ENCODE results near the gene CSRP1.
"Not testable (repeated sequence)": the region's sequence is repeated elsewhere in the genome, so short reads cannot be mapped to it uniquely, and the experiment has no call there.

The CSRP1 gene

GRCh38 chr1:201478666-201479065, 28.3 kb downstream of the CSRP1 start:
- not testable (repeated sequence) for DNase-seq (ENCODE audit: low read depth in 2 of 3, low spot score in 1 of 3)

DNA sequence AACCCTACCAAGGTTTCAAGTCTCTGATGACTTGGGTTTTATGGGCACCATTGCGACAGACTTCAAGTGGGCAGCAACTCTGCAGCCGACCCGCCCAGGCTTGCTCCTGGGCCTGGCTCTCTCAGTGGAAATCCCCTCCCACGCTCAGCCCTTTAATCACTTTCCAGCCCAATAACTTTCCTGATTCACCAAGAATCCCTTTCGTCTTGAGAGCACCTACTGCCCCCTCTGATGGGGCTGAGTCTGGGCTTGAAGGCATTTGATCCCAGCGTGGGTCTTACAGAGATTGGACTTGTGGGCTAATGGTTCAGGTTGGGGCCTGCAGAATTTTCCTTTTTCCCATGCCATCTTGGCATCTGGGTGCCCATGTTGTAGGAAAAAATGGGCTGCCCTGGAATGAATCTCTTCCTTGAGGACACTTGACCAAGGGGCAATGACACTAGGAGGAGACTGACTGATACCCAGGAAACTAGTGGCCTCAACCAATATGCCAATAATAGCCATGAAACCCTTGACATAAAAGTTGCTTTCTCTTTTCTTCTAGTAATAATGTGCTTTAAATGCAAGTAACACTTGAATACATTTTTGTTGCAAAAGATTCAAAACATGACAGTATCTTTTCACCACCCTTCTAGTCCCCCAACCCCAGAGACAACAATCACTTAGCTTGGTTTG, 30.1 kb downstream of the CSRP1 start:
- no peak for DNase-seq (ENCODE audit: low read depth in 2 of 3, low spot score in 1 of 3)

GRCh38 chr1:201475915-201476669, 30.8 kb downstream of the CSRP1 start:
- DNase-seq (ENCODE audit: low read depth in 2 of 3, low spot score in 1 of 3): no peak

- no peak for DNase-seq (ENCODE audit: low read depth in 2 of 3, low spot score in 1 of 3)
Measured at GRCh38 chr1:201475130-201475529, 31.8 kb downstream of the CSRP1 start.

GRCh38 chr1:201473296-201473695, 33.6 kb downstream of the CSRP1 start:
- no peak for DNase-seq (ENCODE audit: low read depth in 2 of 3, low spot score in 1 of 3)

GRCh38 chr1:201472321-201472720, 34.6 kb downstream of the CSRP1 start:
- not testable (repeated sequence) for DNase-seq (ENCODE audit: low read depth in 2 of 3, low spot score in 1 of 3)

GRCh38 chr1:201471772-201472171, 35.2 kb downstream of the CSRP1 start:
- no peak for DNase-seq (ENCODE audit: low read depth in 2 of 3, low spot score in 1 of 3)

GRCh38 chr1:201470581-201470980, 36.3 kb downstream of the CSRP1 start:
- DNase-seq (ENCODE audit: low read depth in 2 of 3, low spot score in 1 of 3): no peak

DNA sequence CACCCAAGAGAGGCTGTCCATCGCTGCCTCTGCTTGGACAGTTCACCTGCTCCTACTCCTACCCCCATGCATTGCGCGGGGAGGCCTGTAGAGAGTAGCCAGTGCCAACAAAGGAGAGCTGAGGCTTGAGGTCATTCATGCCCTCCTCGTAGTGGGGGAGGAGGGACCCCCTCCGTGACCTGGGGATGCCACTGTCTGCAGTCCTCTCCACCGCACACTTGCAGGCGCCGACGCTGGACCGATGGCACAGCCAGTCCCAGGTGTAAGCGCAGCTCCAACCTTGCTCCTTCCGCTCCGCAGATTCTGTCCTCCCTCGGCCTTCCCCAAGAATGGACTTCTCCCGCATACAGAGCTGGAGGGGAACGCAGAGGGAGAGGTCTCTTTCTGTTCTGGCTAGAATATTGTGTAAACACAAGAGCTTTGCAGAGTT, 37.3 kb downstream of the CSRP1 start:
- DNase-seq (ENCODE audit: low read depth in 2 of 3, low spot score in 1 of 3): no peak

DNA sequence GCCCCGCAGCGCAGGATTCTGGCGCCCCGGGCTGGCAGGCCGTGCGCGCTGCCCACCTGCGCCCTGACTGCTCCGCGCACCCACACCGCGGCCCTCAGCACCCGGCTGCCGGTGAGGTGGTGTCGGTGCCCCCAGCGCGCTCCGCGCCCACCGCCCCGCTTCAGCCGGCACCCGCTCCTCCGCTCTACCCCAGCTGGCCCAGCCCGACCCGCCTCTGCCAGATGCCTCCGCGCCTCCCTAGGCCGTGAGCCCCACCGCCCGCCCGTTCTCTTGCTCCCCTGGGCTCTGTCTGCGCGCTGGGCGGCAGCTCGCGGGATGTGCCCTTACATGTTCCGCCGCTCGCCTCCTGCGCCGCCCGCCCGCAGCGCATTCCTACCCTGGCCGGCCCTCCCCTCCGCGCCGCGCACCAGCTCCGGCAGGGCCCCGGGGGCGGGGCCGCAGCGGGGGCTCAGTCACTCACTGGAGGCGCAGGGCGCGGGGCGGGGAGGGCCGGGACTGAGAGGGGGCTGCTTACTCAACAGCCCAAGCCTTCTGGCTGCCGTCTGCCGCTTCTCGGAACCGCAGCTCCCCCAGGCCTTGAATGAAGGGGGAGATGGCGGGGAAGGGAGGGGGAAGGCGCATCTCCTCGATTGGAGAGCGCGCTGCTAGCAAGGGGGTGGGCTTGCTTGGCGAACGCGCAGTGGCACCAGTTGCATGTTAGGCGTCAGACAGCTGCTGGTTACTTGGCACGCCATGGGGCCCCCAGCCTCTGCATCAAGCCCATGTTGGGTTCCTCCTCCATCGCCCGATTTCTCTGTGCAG, 37.9 kb downstream of the CSRP1 start, which contains the start of gene PHLDA3:
PHLDA3 (minus strand) TSS at position 345 of the 801 bp plus-strand sequence. CDS start 402 bp downstream, outside the sequence.
- DNase-seq (ENCODE audit: low read depth in 2 of 3, low spot score in 1 of 3): peak in 1 of 3 donors; percentile 34

DNA sequence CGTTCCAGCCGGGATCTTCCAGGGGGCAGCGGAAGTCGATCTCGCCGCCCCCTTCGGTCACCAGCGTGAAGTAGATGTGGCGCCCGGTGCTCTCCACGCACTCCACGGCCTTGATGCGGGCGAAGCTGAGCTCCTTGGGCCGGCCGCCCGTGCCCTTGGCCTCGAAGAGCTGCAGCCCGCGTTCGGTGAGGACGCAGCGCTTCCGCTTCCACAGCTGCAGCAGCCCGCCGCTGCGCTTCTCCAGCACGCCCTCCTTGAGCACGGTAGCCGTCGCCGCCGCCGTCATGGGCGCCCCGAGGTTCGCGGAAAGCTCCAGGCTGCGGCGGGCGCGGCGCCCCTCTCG, 38.5 kb downstream of the CSRP1 start:
- no peak for DNase-seq (ENCODE audit: low read depth in 2 of 3, low spot score in 1 of 3)

- DNase-seq (ENCODE audit: low read depth in 2 of 3, low spot score in 1 of 3): no peak
Measured at GRCh38 chr1:201466492-201466891, 40.4 kb downstream of the CSRP1 start.

DNA sequence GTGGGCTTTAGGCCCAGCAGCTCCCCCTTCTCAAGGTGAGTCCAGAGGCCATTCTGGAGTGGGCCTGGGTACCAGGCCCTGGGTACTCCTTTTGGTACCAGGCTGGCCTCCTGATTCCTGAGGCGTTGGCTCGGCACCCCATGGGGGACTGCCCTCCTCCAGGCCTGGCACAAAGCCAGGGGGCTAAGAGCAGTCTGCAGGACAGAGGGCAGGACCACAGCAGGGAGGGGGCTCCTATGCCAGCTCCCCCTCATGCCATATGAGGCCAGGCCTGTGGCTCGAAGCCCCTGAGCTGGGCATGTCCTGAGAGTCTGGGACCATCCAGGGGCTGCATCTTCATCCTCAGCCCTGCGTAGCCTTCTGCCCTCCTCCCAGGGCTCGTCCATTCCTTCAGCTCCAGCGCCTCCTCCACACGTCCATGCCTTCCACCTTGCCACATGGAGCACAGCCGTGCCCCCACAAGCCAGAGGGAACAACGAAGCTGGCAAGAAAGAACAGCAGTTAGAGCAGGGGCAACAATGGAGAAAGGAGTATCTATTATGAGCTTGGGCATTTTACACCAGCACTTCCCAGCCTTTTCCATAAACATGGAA, 41.1 kb downstream of the CSRP1 start:
- DNase-seq (ENCODE audit: low read depth in 2 of 3, low spot score in 1 of 3): no peak

DNA sequence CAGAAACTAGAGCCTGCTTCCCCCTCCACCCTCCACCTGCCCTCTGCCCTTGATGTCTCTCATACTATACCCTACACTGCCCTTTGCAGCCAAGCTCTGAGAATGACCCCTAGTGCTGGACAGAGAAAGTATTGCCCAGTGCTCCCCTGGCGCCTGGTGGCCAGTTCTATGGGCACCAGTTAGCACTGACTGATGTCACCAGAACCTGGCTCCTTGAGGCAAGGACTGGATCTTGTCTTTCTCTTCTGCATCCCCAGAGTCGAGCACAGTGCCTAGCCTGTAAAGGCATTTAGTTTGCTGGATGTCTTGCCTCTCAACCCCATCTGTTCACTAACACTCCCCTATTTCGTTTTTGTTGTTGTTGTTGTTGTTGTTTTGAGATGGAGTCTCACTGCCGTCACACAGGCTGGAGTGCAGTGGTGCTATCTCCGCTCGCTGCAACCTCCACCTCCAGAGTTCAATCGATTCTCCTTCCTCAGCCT, 43.8 kb downstream of the CSRP1 start:
- no peak for DNase-seq (ENCODE audit: low read depth in 2 of 3, low spot score in 1 of 3)

- no peak for DNase-seq (ENCODE audit: low read depth in 2 of 3, low spot score in 1 of 3)
Measured at GRCh38 chr1:201461645-201462441, 45.1 kb downstream of the CSRP1 start.

GRCh38 chr1:201460814-201461644, 45.9 kb downstream of the CSRP1 start:
- DNase-seq (ENCODE audit: low read depth in 2 of 3, low spot score in 1 of 3): no peak

- no peak for DNase-seq (ENCODE audit: low read depth in 2 of 3, low spot score in 1 of 3)
Measured at GRCh38 chr1:201459775-201460174, 47.1 kb downstream of the CSRP1 start.

DNA sequence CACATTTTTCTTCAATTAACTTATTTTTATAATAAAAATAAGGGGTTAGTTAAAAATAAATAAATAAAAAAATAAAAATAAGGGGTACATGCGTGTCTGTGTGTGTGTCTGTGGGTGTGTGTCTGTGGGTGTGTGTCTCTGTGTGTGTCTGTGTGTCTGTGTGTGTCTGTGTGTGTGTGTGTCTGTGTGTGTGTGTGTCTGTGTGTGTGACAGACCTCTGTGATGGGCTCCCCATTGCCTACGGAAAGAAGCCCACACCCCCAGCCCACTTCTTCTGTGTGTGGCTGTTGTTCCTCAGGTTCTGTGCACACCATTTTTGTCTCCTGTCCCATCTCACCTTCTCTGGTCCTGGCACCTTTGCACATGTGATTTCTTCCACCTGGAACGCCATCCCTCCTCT, 47.9 kb downstream of the CSRP1 start:
- no peak for DNase-seq (ENCODE audit: low read depth in 2 of 3, low spot score in 1 of 3)

DNA sequence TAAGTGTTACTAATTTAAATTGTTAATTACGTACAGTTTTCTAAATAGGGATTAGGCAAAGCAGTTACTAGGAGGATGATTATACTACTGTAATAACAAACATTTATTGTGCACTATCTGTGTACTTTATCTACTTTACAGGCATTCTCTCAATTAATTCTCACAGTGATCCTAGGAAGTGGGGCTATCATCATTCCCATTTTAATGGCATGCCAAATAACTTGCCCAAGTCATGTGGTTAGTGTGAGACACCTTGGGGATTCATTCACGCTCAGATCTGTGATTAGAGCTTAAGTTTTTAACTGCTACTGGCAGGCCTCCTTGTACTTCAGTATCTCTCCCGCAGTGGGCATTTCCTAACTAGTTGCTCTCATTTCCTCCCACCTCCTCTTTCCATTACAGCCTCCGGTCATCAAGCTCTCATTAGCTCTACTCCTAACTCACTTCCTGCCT, 49.4 kb downstream of the CSRP1 start:
- DNase-seq (ENCODE audit: low read depth in 2 of 3, low spot score in 1 of 3): no peak

Data from stimulated activated CD4-positive, alpha-beta T cell treated with anti-CD3 and anti-CD28 coated beads, Interleukin-12 subunit alpha, Interleukin-12 subunit beta, amount 100 ng/mL, for 48 hours (primary cell).